GM12865 (cell line): Measurements from ENCODE around the gene RIN3.
"Not testable (repeated sequence)": the region's sequence is repeated elsewhere in the genome, so short reads cannot be mapped to it uniquely, and the experiment has no call there.

ENCODE experiments used
- DNase-seq: peaks from one replicate; pipeline ENCODE4 v3.0.0; 2010; ENCODE audit warnings: low read depth
- H3K4me3 ChIP-seq: 2 replicates; pipeline ENCODE4 v1.5.1; 2011; ENCODE audit warnings: mild to moderate bottlenecking, low read depth, low read length, control low read depth
- CTCF ChIP-seq: IDR thresholded peaks from 2 replicates; pipeline ENCODE4 v1.5.1; 2011; ENCODE audit warnings: low read length, control low read depth, low read depth, inconsistent platforms; ENCODE audit not compliant: insufficient read depth; ENCODE audit errors: missing control alignments

The RIN3 gene

GRCh38 chr14:92706386-92706785 lies 192.8 kb downstream of the RIN3 start:
- no peak for DNase-seq
- TF ChIP-seq CTCF, result no peak
- no peak overlapping the region for H3K4me3 ChIP-seq

- no peak overlapping the region for H3K4me3 ChIP-seq
- no peak for DNase-seq
- no peak for TF ChIP-seq CTCF
These were observed 195.9 kb downstream of the RIN3 start for GRCh38 chr14:92709340-92710000.

- DNase-seq, result no peak
- no peak overlapping the region for H3K4me3 ChIP-seq
- no peak for TF ChIP-seq CTCF
These were observed 196.4 kb downstream of the RIN3 start for GRCh38 chr14:92710001-92710341.

GRCh38 chr14:92711976-92712653 lies 198.5 kb downstream of the RIN3 start:
- no peak for DNase-seq
- no peak overlapping the region for H3K4me3 ChIP-seq
- no peak for TF ChIP-seq CTCF

- no peak overlapping the region for H3K4me3 ChIP-seq
- TF ChIP-seq CTCF, result no peak
- DNase-seq, result no peak
These were observed 199.1 kb downstream of the RIN3 start for GRCh38 chr14:92712654-92713051.

GRCh38 chr14:92714739-92715307 lies 201.2 kb downstream of the RIN3 start:
- TF ChIP-seq CTCF, result peak; percentile 79
- DNase-seq, result peak; percentile 84
- not testable (repeated sequence) for H3K4me3 ChIP-seq
